CD4-positive, alpha-beta T cell (primary cell): ENCODE data around the gene MRPL50. TPM values are rescaled to one million over a fixed set of nuclear protein-coding genes. Genes with fewer than 3 reads are reported as not detected.

Source experiments
- ATAC-seq: fragments of 200-7000 bp; cut with Tn5 transposase; one replicate; pipeline ENCODE4 v1.10.0; 2022; ENCODE audit warnings: mild to moderate bottlenecking; ENCODE audit not compliant: poor library complexity
- CTCF ChIA-PET: fragments of 350-600 bp; sonication (Branson Sonifier 250); formaldehyde crosslinking; loops from one replicate; lab custom pipeline; 2021; ENCODE audit warnings: antibody characterized with exemption, inconsistent platforms; lab: Charles Lee
- POLR2A ChIA-PET: fragments of 350-600 bp; sonication (Branson Sonifier 250); formaldehyde crosslinking; loops from one replicate; lab custom pipeline; 2021; ENCODE audit warnings: antibody characterized with exemption, inconsistent platforms; lab: Charles Lee
- DNase-seq, 14 experiments: peaks; one replicate each; pipeline ENCODE4 v3.0.0-alpha.2; 2013 to 2020; ENCODE audit warnings: mixed read lengths in 2 of 14
- H3K27ac ChIP-seq, 2 donors: one replicate each; pipeline versions ENCODE4 v1.5.1 to v1.7.0; 2013; ENCODE audit warnings: low read length in 2 of 2, low read depth in 1 of 2, mild to moderate bottlenecking in 1 of 2
- H3K27me3 ChIP-seq, 2 experiments: 1 replicate in 1 of 2; 2 replicates in 1 of 2; pipeline versions ENCODE4 v1.6.1 to v1.7.0; 2013; ENCODE audit warnings: low read length in 2 of 2, control low read depth in 1 of 2, mild to moderate bottlenecking in 1 of 2, moderate library complexity in 1 of 2; ENCODE audit not compliant: insufficient read depth in 2 of 2, control insufficient read depth in 1 of 2
- H3K36me3 ChIP-seq: one replicate; pipeline ENCODE4 v1.6.1; 2013; ENCODE audit warnings: low read length, control low read depth; ENCODE audit not compliant: insufficient read depth
- H3K4me1 ChIP-seq: one replicate; pipeline ENCODE4 v1.6.1; 2013; ENCODE audit warnings: low read length, control low read depth; ENCODE audit not compliant: insufficient read depth
- H3K4me3 ChIP-seq: one replicate; pipeline ENCODE4 v1.5.1; 2013; ENCODE audit warnings: mild to moderate bottlenecking, low read length, moderate library complexity
- H3K9me3 ChIP-seq, 2 experiments: 1 replicate in 1 of 2; 2 replicates in 1 of 2; pipeline versions ENCODE4 v1.6.1 to v1.7.0; 2013; ENCODE audit warnings: low read length in 2 of 2, mild to moderate bottlenecking in 2 of 2, control low read depth in 1 of 2, moderate library complexity in 1 of 2; ENCODE audit not compliant: control insufficient read depth in 1 of 2, insufficient read depth in 1 of 2
- H3K27ac Mint-ChIP-seq: one replicate; pipeline ENCODE4 v1.8.0; 2020; ENCODE audit warnings: mixed read lengths
- H3K27me3 Mint-ChIP-seq: one replicate; pipeline ENCODE4 v1.8.0; 2021; ENCODE audit warnings: mixed read lengths
- H3K36me3 Mint-ChIP-seq: one replicate; pipeline ENCODE4 v1.8.0; 2021; ENCODE audit warnings: low read depth, mixed read lengths
- H3K4me1 Mint-ChIP-seq: one replicate; pipeline ENCODE4 v1.8.0; 2021; ENCODE audit warnings: low read depth, mixed read lengths
- H3K4me3 Mint-ChIP-seq: one replicate; pipeline ENCODE4 v1.8.0; 2020; ENCODE audit warnings: mild to moderate bottlenecking, mixed read lengths
- H3K9me3 Mint-ChIP-seq: one replicate; pipeline ENCODE4 v1.8.0; 2020; ENCODE audit warnings: mixed read lengths
- intact Hi-C, 2 experiments: fragments of 100-400 bp; cut with DNase I in 1 of 2; cut with micrococcal nuclease in 1 of 2; formaldehyde crosslinking; loops; one replicate each; pipeline versions ENCODE4 v1.15.1 to v1.9.0; 2023 to 2025; cut with DNase I, micrococcal nuclease
- total RNA-seq, 174 experiments: library from RNA in 2 of 174; stranded (reverse) in 2 of 174; gene quantifications; one replicate each; pipeline ENCODE4 v1.2.3 and lab custom pipeline; 2021 to 2026
- TF ChIP-seq, protein P1 (sequence below): fragments of 200-600 bp; IDR thresholded peaks from one replicate; pipeline ENCODE4 v1.8.0; 2022; ENCODE audit warnings: antibody characterized with exemption, mild to moderate bottlenecking

Gene MRPL50
- total RNA-seq, 2 experiments from 2014 or later, result 5.9 to 6.1 TPM

DNA sequence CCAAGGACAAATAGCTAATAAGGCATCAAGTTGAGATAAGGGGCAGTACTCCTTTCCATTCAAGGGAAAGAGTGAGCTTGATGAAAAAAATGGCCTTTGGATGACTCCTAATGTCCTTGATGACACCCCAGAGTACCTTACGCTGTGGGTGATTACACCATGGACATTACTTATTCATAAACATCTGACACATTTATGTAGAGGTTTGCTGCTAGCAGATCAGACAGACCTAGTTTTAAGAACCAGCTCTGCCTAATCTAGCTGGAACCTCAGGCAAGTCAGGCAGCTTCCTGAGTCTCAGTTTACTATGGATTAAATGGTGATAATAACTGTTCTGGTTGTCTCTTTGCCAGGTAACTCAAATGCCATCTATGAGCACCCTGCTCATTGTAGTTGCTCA lies 34.3 kb upstream of the MRPL50 start:
- Mint-ChIP-seq H3K36me3 (no peaks in the 10 kb centered on the region), H3K9me3 (no peaks in the 10 kb centered on the region), H3K27ac (no peak overlapping the region), H3K4me3 (no peak overlapping the region), H3K4me1 (no peaks in the 10 kb centered on the region), H3K27me3 (peaks cover 58% of the 10 kb centered on the region)
- ChIA-PET POLR2A (no interaction called here), CTCF (no interaction called here)
- no peaks in the 10 kb centered on the region for H3K4me1 ChIP-seq
- no peak for DNase-seq
- TF ChIP-seq, protein P1, sequence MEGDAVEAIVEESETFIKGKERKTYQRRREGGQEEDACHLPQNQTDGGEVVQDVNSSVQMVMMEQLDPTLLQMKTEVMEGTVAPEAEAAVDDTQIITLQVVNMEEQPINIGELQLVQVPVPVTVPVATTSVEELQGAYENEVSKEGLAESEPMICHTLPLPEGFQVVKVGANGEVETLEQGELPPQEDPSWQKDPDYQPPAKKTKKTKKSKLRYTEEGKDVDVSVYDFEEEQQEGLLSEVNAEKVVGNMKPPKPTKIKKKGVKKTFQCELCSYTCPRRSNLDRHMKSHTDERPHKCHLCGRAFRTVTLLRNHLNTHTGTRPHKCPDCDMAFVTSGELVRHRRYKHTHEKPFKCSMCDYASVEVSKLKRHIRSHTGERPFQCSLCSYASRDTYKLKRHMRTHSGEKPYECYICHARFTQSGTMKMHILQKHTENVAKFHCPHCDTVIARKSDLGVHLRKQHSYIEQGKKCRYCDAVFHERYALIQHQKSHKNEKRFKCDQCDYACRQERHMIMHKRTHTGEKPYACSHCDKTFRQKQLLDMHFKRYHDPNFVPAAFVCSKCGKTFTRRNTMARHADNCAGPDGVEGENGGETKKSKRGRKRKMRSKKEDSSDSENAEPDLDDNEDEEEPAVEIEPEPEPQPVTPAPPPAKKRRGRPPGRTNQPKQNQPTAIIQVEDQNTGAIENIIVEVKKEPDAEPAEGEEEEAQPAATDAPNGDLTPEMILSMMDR, result no peak
- ATAC-seq, result no peak
- peaks cover 8 to 27% of the 10 kb centered on the region in 2 experiments for H3K27me3 ChIP-seq
- H3K4me3 ChIP-seq, result no peak overlapping the region
- intact Hi-C loops, result no loop called here
- no peaks in the 10 kb centered on the region for H3K9me3 ChIP-seq
- no peaks in the 10 kb centered on the region for H3K36me3 ChIP-seq
- no peak overlapping the region for H3K27ac ChIP-seq

DNA sequence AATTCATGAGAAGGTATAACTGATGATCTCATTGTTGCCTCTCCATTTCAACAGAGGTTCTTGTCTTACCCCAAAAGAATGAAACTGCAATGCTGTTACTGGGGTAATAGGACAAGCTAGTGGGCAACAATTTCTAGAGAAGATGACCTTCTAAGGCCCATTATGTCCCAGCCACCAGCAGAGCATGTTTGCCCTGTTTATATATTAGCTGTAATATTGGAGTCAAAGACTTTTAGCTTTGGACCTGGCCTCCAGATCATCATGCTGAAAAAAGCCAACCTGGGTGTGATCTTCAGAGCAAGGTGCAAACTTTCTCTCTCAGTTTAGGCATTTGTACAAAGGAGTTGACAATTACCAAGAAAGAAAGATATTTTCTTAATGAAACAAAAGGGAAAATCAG lies 33.8 kb upstream of the MRPL50 start:
- peaks cover 52% of the 10 kb centered on the region for H3K27me3 Mint-ChIP-seq
- Histone ChIP-seq H3K4me3 (no peak overlapping the region), H3K9me3 (peaks cover 0 to 3% of the 10 kb centered on the region in 2 experiments), H3K4me1 (no peaks in the 10 kb centered on the region), H3K36me3 (no peaks in the 10 kb centered on the region), H3K27me3 (peaks cover 6 to 23% of the 10 kb centered on the region in 2 experiments), H3K27ac (no peak overlapping the region)
- no peak overlapping the region for H3K27ac Mint-ChIP-seq
- no peaks in the 10 kb centered on the region for H3K9me3 Mint-ChIP-seq
- ChIA-PET POLR2A (no interaction called here), CTCF (no interaction called here)
- intact Hi-C loops, result no loop called here
- no peaks in the 10 kb centered on the region for H3K36me3 Mint-ChIP-seq
- H3K4me1 Mint-ChIP-seq, result no peaks in the 10 kb centered on the region
- no peak overlapping the region for H3K4me3 Mint-ChIP-seq
- no peak for ATAC-seq
- DNase-seq, result no peak
- TF ChIP-seq, protein P1, result no peak

DNA sequence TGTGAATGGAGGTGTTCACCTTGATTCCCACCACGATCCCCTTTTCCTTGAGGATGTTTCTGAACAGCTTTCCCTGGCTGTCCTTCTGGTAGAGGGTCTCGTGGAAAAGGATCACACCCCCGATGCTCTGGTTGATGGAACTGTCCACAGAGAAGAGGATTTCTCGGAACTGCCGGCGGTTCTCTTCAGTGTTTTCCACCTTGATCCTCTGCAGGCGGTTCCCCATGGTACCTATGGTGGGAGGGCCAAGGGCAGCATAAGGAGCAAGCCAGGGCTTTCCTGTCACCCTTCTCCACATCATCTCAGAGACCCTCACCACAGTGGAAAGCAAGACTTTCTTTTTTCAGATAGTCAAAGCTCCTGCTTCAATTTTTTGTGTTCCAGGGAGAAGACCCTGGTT lies 31.3 kb upstream of the MRPL50 start:
- ATAC-seq (no peak), DNase-seq (no peak)
- H3K4me1 Mint-ChIP-seq, result no peaks in the 10 kb centered on the region
- Histone ChIP-seq H3K9me3 (peaks cover 0 to 3% of the 10 kb centered on the region in 2 experiments), H3K27me3 (peaks cover 0 to 20% of the 10 kb centered on the region in 2 experiments), H3K4me1 (no peaks in the 10 kb centered on the region), H3K27ac (no peak overlapping the region), H3K36me3 (no peaks in the 10 kb centered on the region), H3K4me3 (no peak overlapping the region)
- H3K9me3 Mint-ChIP-seq, result no peaks in the 10 kb centered on the region
- CTCF ChIA-PET, result no interaction called here
- H3K27ac Mint-ChIP-seq, result no peak overlapping the region
- intact Hi-C loops, result no loop called here
- POLR2A ChIA-PET, result no interaction called here
- no peaks in the 10 kb centered on the region for H3K36me3 Mint-ChIP-seq
- TF ChIP-seq, protein P1, result no peak
- peaks cover 38% of the 10 kb centered on the region for H3K27me3 Mint-ChIP-seq
- no peak overlapping the region for H3K4me3 Mint-ChIP-seq
